ENCODE measurements around the gene MTCL1. TPM values are rescaled to one million over a fixed set of nuclear protein-coding genes. Genes with fewer than 3 reads are reported as not detected.
A peak's percentile ranks its signal among the peaks of the same experiment; 100 is the strongest.

The MTCL1 gene
- total and polyA plus RNA-seq, 2 of the 8 experiments (the other 6 are each of a cell fraction or from before 2014, with no cell fraction given) = 16.6 to 60.8 TPM

DNA sequence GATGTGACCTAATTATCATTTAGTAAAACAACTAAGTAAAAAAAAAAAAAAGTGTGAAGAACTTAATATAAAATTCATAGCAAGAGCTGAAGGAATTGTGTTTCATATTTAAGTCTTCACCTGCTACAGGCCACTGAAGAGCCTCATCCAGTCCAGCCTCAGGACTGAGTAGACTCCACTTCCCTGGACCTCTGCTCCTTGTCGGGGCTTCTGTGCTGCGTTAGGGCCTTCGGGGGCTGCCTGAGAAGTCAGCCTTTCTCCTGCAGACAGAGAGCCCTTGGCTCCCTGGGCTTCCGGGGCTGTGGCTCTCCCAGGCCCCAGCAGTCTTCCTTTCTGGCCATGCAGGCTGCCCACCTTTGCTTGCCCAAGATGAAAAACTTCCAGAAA is 95.5 kb downstream of the MTCL1 start:
- Histone ChIP-seq H2AK5ac (ENCODE audit: low read depth, low read length) (no peak overlapping the region), H2AFZ (ENCODE audit: low read length) (no peak overlapping the region), H3K56ac (replicated peaks; ENCODE audit: insufficient read length, low read depth, low read length) (no peak overlapping the region), H3K4me3 (ENCODE audit: extremely low read depth in 1 of 4, insufficient read depth in 2 of 4, low read depth in 3 of 4, low read length in 4 of 4) (no peak overlapping the region), H3K14ac (ENCODE audit: insufficient read length) (no peak overlapping the region), H2BK5ac (ENCODE audit: low read depth, low read length) (0 out of 2 replicates have a peak overlapping the region, but pooled peaks have one; percentile 41), H4K8ac (ENCODE audit: extremely low read depth, insufficient read depth, low read length) (no peak overlapping the region), H3K27ac (ENCODE audit: low read depth, low read length) (no peak overlapping the region), H2BK20ac (ENCODE audit: low read length) (no peak overlapping the region), H4K91ac (replicated peaks; ENCODE audit: insufficient read length, low read length) (no peak overlapping the region), H3K9me3 (ENCODE audit: insufficient read depth in 2 of 2, low read depth in 1 of 2, low read length in 1 of 2) (no peaks in the 10 kb centered on the region), H3K36me3 (ENCODE audit: control insufficient read depth in 2 of 4, insufficient read depth in 4 of 4, low read length in 3 of 4) (peaks cover 0 to 17% (median 9%) of the 10 kb centered on the region in 4 experiments; a peak in 6 of 8 replicates), H3K18ac (ENCODE audit: extremely low read depth, low read length) (no peak overlapping the region), H3K4me1 (replicated peaks in 1 of 4; ENCODE audit: control insufficient read depth in 3 of 4, insufficient read depth in 4 of 4, low read length in 3 of 4) (peaks cover 5 to 16% (median 9%) of the 10 kb centered on the region in 4 experiments; a peak in 6 of 7 replicates), H3K9ac (replicated peaks in 1 of 4; ENCODE audit: extremely low read depth in 1 of 4, low read depth in 3 of 4, low read length in 3 of 4) (no peak overlapping the region), H2BK12ac (ENCODE audit: low read depth, low read length) (no peak overlapping the region; the same call in 1 of the 2 replicates), H2BK120ac (replicated peaks; ENCODE audit: low read depth, low read length) (no peak overlapping the region), H4K20me1 (replicated peaks in 1 of 2; ENCODE audit: control insufficient read depth in 1 of 2, insufficient read depth in 2 of 2, low read length in 2 of 2) (no peaks in the 10 kb centered on the region), H3K4ac (replicated peaks; ENCODE audit: insufficient read length, low read depth, low read length) (no peak overlapping the region), H3K79me1 (ENCODE audit: low read depth, low read length) (no peaks in the 10 kb centered on the region), H3K23ac (ENCODE audit: insufficient read length) (no peak overlapping the region), H3K79me2 (ENCODE audit: control insufficient read depth in 1 of 2, insufficient read depth in 2 of 2, low read length in 2 of 2) (no peaks in the 10 kb centered on the region), H3K4me2 (ENCODE audit: insufficient read depth in 1 of 2, low read depth in 2 of 2, low read length in 2 of 2) (no peak overlapping the region), H3K23me2 (ENCODE audit: low read depth, low read length) (no peaks in the 10 kb centered on the region), H4K5ac (ENCODE audit: insufficient read length, low read depth, low read length) (no peak overlapping the region), H3K27me3 (replicated peaks in 1 of 4; ENCODE audit: control insufficient read depth in 3 of 4, extremely low read depth in 1 of 4, insufficient read depth in 3 of 4, low read length in 3 of 4) (no peaks in the 10 kb centered on the region), H2BK15ac (ENCODE audit: low read length) (no peak overlapping the region)
- DNase-seq (ENCODE audit: low read depth in 1 of 2, low spot score in 2 of 2) (no peak), FAIRE-seq (no peak)
- WGBS, 2 experiments (ENCODE audit: extremely low coverage in 1 of 2, insufficient coverage in 1 of 2, insufficient read length in 1 of 2, insufficient replicate concordance in 2 of 2, low coverage in 1 of 2, low lambda C conversion rate in 2 of 2, missing lambda C conversion rate in 1 of 2) = 73% methylated on average over 4 of the region's 4 CpGs; no CpG with 5 or more reads in 1 of the 2 experiments
- ChIA-PET POLR2A (ENCODE audit: partially characterized antibody) (interaction anchor here (0.6 to 2.5 kb wide), 2 partner anchors 72 to 94 kb away, joined by 5 to 7 read pairs; no protein-coding TSS in a partner anchor), CTCF (ENCODE audit: partially characterized antibody) (interaction anchor here (1.0 to 4.5 kb wide), 6 partner anchors 11 to 186 kb away, joined by 3 to 17 read pairs (median 4); no protein-coding TSS in a partner anchor)
- TF ChIP-seq NANOG (IDR thresholded peaks at IDR 0.05; ENCODE audit: insufficient read depth, low read depth, low read length, poor library complexity, severe bottlenecking) = no peak
- no peak for TF ChIP-seq BACH1 (IDR thresholded peaks at IDR 0.05; ENCODE audit: low read length)
- TF ChIP-seq TAF1 (IDR thresholded peaks at IDR 0.05; ENCODE audit: low read depth, low read length) = no peak
